Right lobe of liver (tissue), 6 donors: Measurements from ENCODE around the gene ICA1. TPM values are rescaled to one million over a fixed set of nuclear protein-coding genes. Genes with fewer than 3 reads are reported as not detected.
"Not testable (repeated sequence)": the region's sequence is repeated elsewhere in the genome, so short reads cannot be mapped to it uniquely, and the experiment has no call there.

Experiments
- ATAC-seq, 4 donors: fragments of 200-7000 bp; cut with Tn5 transposase; one replicate each; pipeline ENCODE4 v1.9.1; 2020; ENCODE audit warnings: mild to moderate bottlenecking in 4 of 4, moderate library complexity in 4 of 4
- DNase-seq, 3 donors: peaks; one replicate each; pipeline ENCODE4 v3.0.0-alpha.2; 2020
- H3K27ac ChIP-seq, 3 donors: fragments of 200-600 bp; one replicate each; pipeline ENCODE4 v1.8.0; 2022
- H3K27me3 ChIP-seq, 2 donors: fragments of 200-600 bp; one replicate each; pipeline ENCODE4 v1.8.0; 2022
- H3K36me3 ChIP-seq, 4 donors: fragments of 200-600 bp; sonication (generic) in 1 of 4; one replicate each; pipeline versions ENCODE4 v1.5.1 to v1.8.0; 2017 to 2022; ENCODE audit warnings: control low read depth in 1 of 4
- H3K4me1 ChIP-seq, 4 donors: fragments of 200-600 bp; sonication (generic) in 1 of 4; one replicate each; pipeline versions ENCODE4 v1.5.1 to v1.8.0; 2017 to 2022; ENCODE audit warnings: control low read depth in 1 of 4
- H3K4me3 ChIP-seq, 3 donors: fragments of 200-600 bp; one replicate each; pipeline ENCODE4 v1.8.0; 2022
- H3K9me3 ChIP-seq, 4 donors: fragments of 200-600 bp; sonication (generic) in 1 of 4; one replicate each; pipeline versions ENCODE4 v1.5.1 to v1.8.0; 2017 to 2022; ENCODE audit warnings: control low read depth in 1 of 4
- CTCF ChIP-seq, 4 donors: fragments of 200-600 bp in 3 of 4; fragments of 450-650 bp in 1 of 4; IDR thresholded peaks; one replicate each; pipeline versions ENCODE4 v1.5.1 to v1.8.0; 2016 to 2022; ENCODE audit warnings: antibody characterized with exemption in 4 of 4, mild to moderate bottlenecking in 2 of 4
- POLR2A ChIP-seq: fragments of 450-650 bp; IDR thresholded peaks from one replicate; pipeline ENCODE4 v1.6.1; 2017; ENCODE audit warnings: antibody characterized with exemption, mild to moderate bottlenecking
- WGBS: methylation state at CpG from one replicate; pipeline ENCODE4 v1.1.6; 2018; ENCODE audit warnings: low coverage, low lambda C conversion rate; ENCODE audit not compliant: insufficient coverage; ENCODE audit errors: missing lambda C conversion rate; 5-methylcytosine and 5-hydroxymethylcytosine counted together
- intact Hi-C, 2 donors: fragments of 100-400 bp; cut with DNase I; formaldehyde crosslinking; loops; one replicate each; pipeline versions ENCODE4 v1.11.2 to v1.14.1; 2022
- total RNA-seq, 6 experiments: library from RNA; depleted of rRNA in 2 of 6; stranded (reverse); fragments of >200 nt in 2 of 6; fragmentation: NEBNext Ultra II Directional in 3 of 6; extraction: Animal tissue kit (Norgen Biotek cat#: 25700) in 3 of 6; gene quantifications; one replicate each; pipeline versions ENCODE4 v1.1.0 to v1.2.4, GENCODE V29; 2016 to 2023
- donor health status: DM: no; HTN: yes; CAD: no.
- donor health status: DM: no; HTN: no; CAD: no.
- donor health status: DM: no; HTN: no; CAD: no.
- donor health status: DM: no; HTN: yes; CAD: no.
- donor health status: DM: no; HTN: yes; CAD: no.

ICA1 gene
- total RNA-seq, 6 experiments from 2014 or later = 0.95 to 15.0 (median 7.3) TPM

- no peak for DNase-seq
- WGBS = 67% methylated on average over 4 of the region's 4 CpGs
Observed at GRCh38 chr7:8105449-8106095, 156.4 kb downstream of the ICA1 start.

GRCh38 chr7:8103282-8103681 is 158.7 kb downstream of the ICA1 start:
- WGBS = 73% methylated on average over 1 of the region's 9 CpGs
- Histone ChIP-seq H3K27ac (no peak overlapping the region), H3K36me3 (no peaks in the 10 kb centered on the region), H3K4me1 (peaks cover 0 to 6% (median 0%) of the 10 kb centered on the region in 4 donors), H3K9me3 (no peaks in the 10 kb centered on the region), H3K4me3 (no peak overlapping the region), H3K27me3 (no peaks in the 10 kb centered on the region)
- TF ChIP-seq POLR2A (no peak), CTCF (IDR thresholded peaks at IDR 0.05) (no peak)
- DNase-seq = no peak
- ATAC-seq = no peak
- intact Hi-C loops = no loop called here

More at GRCh38 chr7:8105449-8106095, 156.4 kb downstream of the ICA1 start:
- ATAC-seq = no peak
- intact Hi-C loops = no loop called here
- H3K27ac ChIP-seq = no peak overlapping the region
- no peaks in the 10 kb centered on the region for H3K9me3 ChIP-seq
- H3K36me3 ChIP-seq = no peaks in the 10 kb centered on the region
- H3K4me1 ChIP-seq = no peaks in the 10 kb centered on the region
- H3K4me3 ChIP-seq = no peak overlapping the region
- TF ChIP-seq CTCF (IDR thresholded peaks at IDR 0.05) (no peak), POLR2A (no peak)
- H3K27me3 ChIP-seq = no peaks in the 10 kb centered on the region

- ATAC-seq, H3K4me3 ChIP-seq, intact Hi-C loops, H3K36me3 ChIP-seq, DNase-seq, H3K27ac ChIP-seq, H3K27me3 ChIP-seq, H3K9me3 ChIP-seq, H3K4me1 ChIP-seq: not testable (repeated sequence)
- WGBS = 95% methylated on average over 4 of the region's 4 CpGs
Observed at GRCh38 chr7:8101292-8101691, 160.7 kb downstream of the ICA1 start.

GRCh38 chr7:8094164-8095140 is 167.5 kb downstream of the ICA1 start:
- DNase-seq = peak in 1 of 3 donors; percentile 72
- Histone ChIP-seq H3K4me1 (peaks cover 0 to 13% (median 4%) of the 10 kb centered on the region in 4 donors), H3K27me3 (no peaks in the 10 kb centered on the region), H3K9me3 (no peaks in the 10 kb centered on the region), H3K36me3 (no peaks in the 10 kb centered on the region), H3K27ac (peak overlapping the region in 2 of 3 donors; percentile 16 to 70), H3K4me3 (no peak overlapping the region)
- intact Hi-C loops = no loop called here
- ATAC-seq = peak; percentile 90 to 95 (median 94)
- no peak for TF ChIP-seq CTCF (IDR thresholded peaks at IDR 0.05)
- no peak for TF ChIP-seq POLR2A
- WGBS = 60% methylated on average over 8 of the region's 8 CpGs

- TF ChIP-seq CTCF (IDR thresholded peaks at IDR 0.05) (no peak), POLR2A (no peak)
- intact Hi-C loops = no loop called here
- Histone ChIP-seq H3K27ac (no peak overlapping the region), H3K4me1 (peaks cover 0 to 8% (median 4%) of the 10 kb centered on the region in 4 donors), H3K36me3 (no peaks in the 10 kb centered on the region), H3K4me3 (no peak overlapping the region), H3K27me3 (no peaks in the 10 kb centered on the region), H3K9me3 (no peaks in the 10 kb centered on the region)
- DNase-seq (no peak), ATAC-seq (no peak)
- 86% methylated on average over 2 of the region's 2 CpGs for WGBS
Observed at GRCh38 chr7:8092140-8092539, 169.8 kb downstream of the ICA1 start.
